ENCODE data around the gene KLC1. TPM values are rescaled to one million over a fixed set of nuclear protein-coding genes. Genes with fewer than 3 reads are reported as not detected.

Gene KLC1
- total RNA-seq, 5 donors from 2014 or later (not counting 1 experiment from before 2014, with no cell fraction given) = 177 to 241 (median 219) TPM

DNA sequence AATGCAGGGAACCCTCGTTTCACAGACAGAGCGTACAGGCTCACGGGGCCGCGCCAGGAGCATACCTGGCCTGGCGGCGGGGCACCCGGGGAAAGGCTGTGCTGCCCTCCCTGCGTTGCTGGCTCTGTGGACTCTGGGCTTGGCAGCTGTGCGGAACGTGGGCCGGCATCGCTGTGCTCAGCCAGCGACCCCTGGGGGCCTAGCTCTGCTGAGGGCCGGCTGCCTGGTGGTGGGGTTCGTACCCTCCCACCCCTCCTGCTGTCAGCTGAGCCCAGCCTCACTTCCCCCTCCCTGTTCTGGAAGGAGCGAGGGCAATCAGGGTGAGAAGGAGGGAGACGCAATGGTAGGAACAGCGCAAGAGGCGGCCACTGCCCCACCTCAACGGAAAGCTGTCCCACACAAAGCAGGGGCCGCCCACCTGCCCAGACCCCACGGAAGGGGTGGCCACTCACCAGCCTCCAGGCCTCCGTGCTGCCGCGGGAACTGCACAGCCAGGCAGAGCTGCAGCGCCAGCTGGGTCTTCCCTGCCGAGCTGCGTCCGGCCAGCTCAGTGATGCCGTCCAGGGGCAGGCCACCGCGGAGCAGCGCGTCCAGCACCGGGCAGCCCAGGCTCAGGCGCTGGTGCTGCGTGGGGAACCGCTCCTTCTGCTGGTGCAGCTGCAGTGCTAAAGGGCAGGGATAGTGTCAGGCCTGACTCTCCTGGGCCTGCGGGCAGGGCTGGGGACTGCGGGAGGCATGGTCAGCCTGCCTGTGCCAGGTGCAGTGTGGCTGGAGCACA is 77.7 kb downstream of the KLC1 start:
- peaks cover 20 to 26% of the 10 kb centered on the region in 2 donors for H3K36me3 ChIP-seq (ENCODE audit: control insufficient read depth in 2 of 2, extremely low read depth in 1 of 2, insufficient read depth in 1 of 2, low read length in 1 of 2)
- H3K27me3 ChIP-seq (replicated peaks in 1 of 2; ENCODE audit: control insufficient read depth in 2 of 2, extremely low read depth in 1 of 2, insufficient read depth in 2 of 2, low read length in 1 of 2) = no peaks in the 10 kb centered on the region
- peaks cover 0 to 10% (median 3%) of the 10 kb centered on the region in 3 donors for H3K4me1 Mint-ChIP-seq
- 96% methylated on average over 36 of the region's 41 CpGs for WGBS (ENCODE audit: insufficient coverage)
- no peaks in the 10 kb centered on the region for H3K9me3 Mint-ChIP-seq
- ChIA-PET POLR2A (no interaction called here), CTCF (interaction anchor here in 1 of 2 donors (0.6 kb wide), 1 partner anchor 96 kb away, joined by 3 read pairs; no protein-coding TSS in a partner anchor)
- DNase-seq (no peak), ATAC-seq (replicated peaks in 1 of 4) (no peak)
- H3K27me3 Mint-ChIP-seq = no peaks in the 10 kb centered on the region
- H3K4me3 Mint-ChIP-seq = no peak overlapping the region
- H3K27ac ChIP-seq (ENCODE audit: low read length) = no peak overlapping the region
- peaks cover 14% of the 10 kb centered on the region for H3K36me3 Mint-ChIP-seq
- H3K4me1 ChIP-seq (ENCODE audit: control insufficient read depth in 1 of 2, extremely low read depth in 1 of 2, insufficient read depth in 2 of 2, low read length in 2 of 2) = peaks cover 0 to 5% of the 10 kb centered on the region in 2 experiments
- no peak overlapping the region for H3K4me3 ChIP-seq (ENCODE audit: control insufficient read depth in 1 of 2, extremely low read depth in 1 of 2, low read length in 1 of 2)
- H3K9me3 ChIP-seq = no peaks in the 10 kb centered on the region
- no peak overlapping the region for H3K27ac Mint-ChIP-seq

DNA sequence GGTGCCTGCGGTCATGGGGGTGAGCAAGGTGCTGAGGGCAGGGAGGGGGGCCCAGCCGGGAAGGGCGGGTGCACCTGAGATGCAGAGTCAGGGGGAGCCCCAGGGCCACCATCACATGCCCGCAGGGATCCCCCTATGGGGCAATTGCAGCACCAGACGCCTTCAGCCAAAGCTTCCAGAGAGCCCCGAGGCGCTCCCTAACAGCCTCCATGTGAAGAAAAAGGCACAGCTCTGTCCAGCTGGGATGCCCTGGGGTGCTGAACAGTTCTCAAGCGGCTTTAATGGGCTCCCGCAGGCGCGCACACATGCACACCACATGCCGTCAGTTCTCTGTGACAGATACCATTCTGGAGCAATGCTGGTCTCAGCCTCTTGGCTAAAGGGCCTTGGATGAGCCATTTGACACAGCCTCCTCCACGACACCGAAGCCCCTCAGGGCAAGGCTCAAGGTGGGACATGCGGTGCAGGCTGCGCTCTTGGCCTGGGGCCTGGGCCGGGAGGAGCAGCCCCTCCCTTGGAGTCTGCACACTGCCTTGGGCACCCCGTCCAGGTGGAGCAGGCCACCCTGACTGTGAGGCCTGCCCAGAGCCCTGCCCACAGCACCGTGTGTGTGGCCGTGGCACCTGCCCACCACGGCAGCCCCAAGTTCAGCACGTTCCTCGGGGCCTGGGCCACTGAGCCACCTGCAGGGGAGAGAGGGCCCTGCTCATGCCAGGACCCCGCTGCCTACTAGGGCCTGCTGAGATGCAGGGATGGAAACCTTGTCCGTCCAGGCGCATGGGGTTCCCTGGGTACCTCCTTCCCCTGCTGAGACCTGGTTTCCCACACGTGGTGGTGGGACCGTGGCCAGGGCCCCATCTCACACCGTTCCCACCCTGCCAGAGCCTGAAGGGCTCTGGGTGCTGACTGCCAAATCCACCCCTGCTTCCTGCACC is 78.6 kb downstream of the KLC1 start:
- DNase-seq (no peak), ATAC-seq (replicated peaks in 1 of 4) (peak in 2 of 4 experiments; percentile 8 to 12)
- ChIA-PET CTCF (no interaction called here), POLR2A (no interaction called here)
- 92% methylated on average over 28 of the region's 29 CpGs for WGBS (ENCODE audit: insufficient coverage)
- peaks cover 10% of the 10 kb centered on the region for H3K36me3 Mint-ChIP-seq
- no peaks in the 10 kb centered on the region for H3K27me3 Mint-ChIP-seq
- H3K4me1 Mint-ChIP-seq = peaks cover 0 to 15% (median 5%) of the 10 kb centered on the region in 3 donors
- H3K36me3 ChIP-seq (ENCODE audit: control insufficient read depth in 2 of 2, extremely low read depth in 1 of 2, insufficient read depth in 1 of 2, low read length in 1 of 2) = peaks cover 18 to 21% of the 10 kb centered on the region in 2 donors
- no peak overlapping the region for H3K4me3 Mint-ChIP-seq
- no peaks in the 10 kb centered on the region for H3K9me3 Mint-ChIP-seq
- H3K27ac Mint-ChIP-seq = no peak overlapping the region
- H3K4me1 ChIP-seq (ENCODE audit: control insufficient read depth in 1 of 2, extremely low read depth in 1 of 2, insufficient read depth in 2 of 2, low read length in 2 of 2) = peaks cover 0 to 11% of the 10 kb centered on the region in 2 experiments
- no peak overlapping the region for H3K27ac ChIP-seq (ENCODE audit: low read length)
- H3K9me3 ChIP-seq = no peaks in the 10 kb centered on the region
- H3K4me3 ChIP-seq (ENCODE audit: control insufficient read depth in 1 of 2, extremely low read depth in 1 of 2, low read length in 1 of 2) = no peak overlapping the region
- no peaks in the 10 kb centered on the region for H3K27me3 ChIP-seq (replicated peaks in 1 of 2; ENCODE audit: control insufficient read depth in 2 of 2, extremely low read depth in 1 of 2, insufficient read depth in 2 of 2, low read length in 1 of 2)

GRCh38 chr14:103708750-103709187 is 79.8 kb downstream of the KLC1 start:
- no peak overlapping the region for H3K27ac Mint-ChIP-seq
- H3K4me1 Mint-ChIP-seq = peaks cover 6 to 25% (median 12%) of the 10 kb centered on the region in 3 donors
- Histone ChIP-seq H3K9me3 (no peaks in the 10 kb centered on the region), H3K36me3 (ENCODE audit: control insufficient read depth in 2 of 2, extremely low read depth in 1 of 2, insufficient read depth in 1 of 2, low read length in 1 of 2) (peaks cover 13 to 15% of the 10 kb centered on the region in 2 donors), H3K4me3 (ENCODE audit: control insufficient read depth in 1 of 2, extremely low read depth in 1 of 2, low read length in 1 of 2) (no peak overlapping the region), H3K27ac (ENCODE audit: low read length) (no peak overlapping the region), H3K27me3 (replicated peaks in 1 of 2; ENCODE audit: control insufficient read depth in 2 of 2, extremely low read depth in 1 of 2, insufficient read depth in 2 of 2, low read length in 1 of 2) (no peaks in the 10 kb centered on the region), H3K4me1 (ENCODE audit: control insufficient read depth in 1 of 2, extremely low read depth in 1 of 2, insufficient read depth in 2 of 2, low read length in 2 of 2) (peaks cover 0 to 17% of the 10 kb centered on the region in 2 experiments)
- H3K27me3 Mint-ChIP-seq = no peaks in the 10 kb centered on the region
- DNase-seq (no peak), ATAC-seq (replicated peaks in 1 of 4) (no peak)
- H3K36me3 Mint-ChIP-seq = peaks cover 5% of the 10 kb centered on the region
- CTCF ChIA-PET = no interaction called here
- no peak overlapping the region for H3K4me3 Mint-ChIP-seq
- no peaks in the 10 kb centered on the region for H3K9me3 Mint-ChIP-seq
- POLR2A ChIA-PET = no interaction called here
- WGBS (ENCODE audit: insufficient coverage) = 96% methylated on average over 18 of the region's 18 CpGs

- no peak for DNase-seq
- Histone ChIP-seq H3K36me3 (ENCODE audit: control insufficient read depth in 2 of 2, extremely low read depth in 1 of 2, insufficient read depth in 1 of 2, low read length in 1 of 2) (peaks cover 10 to 15% of the 10 kb centered on the region in 2 donors), H3K27ac (ENCODE audit: low read length) (no peak overlapping the region), H3K9me3 (no peaks in the 10 kb centered on the region), H3K27me3 (replicated peaks in 1 of 2; ENCODE audit: control insufficient read depth in 2 of 2, extremely low read depth in 1 of 2, insufficient read depth in 2 of 2, low read length in 1 of 2) (no peaks in the 10 kb centered on the region), H3K4me3 (ENCODE audit: control insufficient read depth in 1 of 2, extremely low read depth in 1 of 2, low read length in 1 of 2) (no peak overlapping the region), H3K4me1 (ENCODE audit: control insufficient read depth in 1 of 2, extremely low read depth in 1 of 2, insufficient read depth in 2 of 2, low read length in 2 of 2) (peaks cover 2 to 27% of the 10 kb centered on the region in 2 experiments)
- ATAC-seq (replicated peaks in 1 of 4) = no peak
- POLR2A ChIA-PET = no interaction called here
- Mint-ChIP-seq H3K4me1 (peaks cover 6 to 29% (median 18%) of the 10 kb centered on the region in 3 donors), H3K27me3 (no peaks in the 10 kb centered on the region), H3K36me3 (peaks cover 3% of the 10 kb centered on the region), H3K9me3 (no peaks in the 10 kb centered on the region), H3K4me3 (no peak overlapping the region), H3K27ac (no peak overlapping the region)
- WGBS (ENCODE audit: insufficient coverage) = 95% methylated on average over 8 of the region's 15 CpGs
- CTCF ChIA-PET = no interaction called here
These were observed 80.8 kb downstream of the KLC1 start for GRCh38 chr14:103709814-103710213.

GRCh38 chr14:103710771-103711377 is 81.9 kb downstream of the KLC1 start:
- CTCF ChIA-PET = no interaction called here
- Histone ChIP-seq H3K27ac (ENCODE audit: low read length) (no peak overlapping the region), H3K4me1 (ENCODE audit: control insufficient read depth in 1 of 2, extremely low read depth in 1 of 2, insufficient read depth in 2 of 2, low read length in 2 of 2) (peaks cover 2 to 28% of the 10 kb centered on the region in 2 experiments), H3K36me3 (ENCODE audit: control insufficient read depth in 2 of 2, extremely low read depth in 1 of 2, insufficient read depth in 1 of 2, low read length in 1 of 2) (peaks cover 5 to 15% of the 10 kb centered on the region in 2 donors), H3K4me3 (ENCODE audit: control insufficient read depth in 1 of 2, extremely low read depth in 1 of 2, low read length in 1 of 2) (no peak overlapping the region), H3K9me3 (no peaks in the 10 kb centered on the region), H3K27me3 (replicated peaks in 1 of 2; ENCODE audit: control insufficient read depth in 2 of 2, extremely low read depth in 1 of 2, insufficient read depth in 2 of 2, low read length in 1 of 2) (no peaks in the 10 kb centered on the region)
- Mint-ChIP-seq H3K27me3 (no peaks in the 10 kb centered on the region), H3K9me3 (no peaks in the 10 kb centered on the region), H3K4me3 (no peak overlapping the region), H3K27ac (peak overlapping the region in 1 of 2 donors; percentile 48), H3K4me1 (peaks cover 12 to 32% (median 21%) of the 10 kb centered on the region in 3 donors), H3K36me3 (no peaks in the 10 kb centered on the region)
- 97% methylated on average over 4 of the region's 9 CpGs for whole genome bisulfite sequencing (ENCODE audit: insufficient coverage)
- DNase-seq (no peak), ATAC-seq (replicated peaks in 1 of 4) (no peak)
- POLR2A ChIA-PET = no interaction called here

All from T-cell (primary cell).